ENCODE results near the gene LKAAEAR1.

LKAAEAR1 gene

GRCh38 chr20:64106981-64107735 is 23.0 kb upstream of the LKAAEAR1 start, which contains the start of gene NPBWR2:
Gene NPBWR2, minus strand, starts transcription at chr20:64107565. Its CDS starts 734 bp downstream, at chr20:64106831.
- Histone ChIP-seq H2AFZ (ENCODE audit: low read depth, low read length) (no peak within 1 kb of the TSS), H3K9me3 (ENCODE audit: low read length) (no peaks in the 10 kb centered on the region), H3K27me3 (ENCODE audit: insufficient read depth, low read length) (peaks cover 42% of the 10 kb centered on the region), H3K4me3 (ENCODE audit: low read length) (no peak within 1 kb of the TSS), H3K4me1 (ENCODE audit: insufficient read depth, low read length) (no peaks in the 10 kb centered on the region), H3K36me3 (ENCODE audit: insufficient read depth, low read length) (no peaks in the 10 kb centered on the region)

- Histone ChIP-seq H3K36me3 (ENCODE audit: insufficient read depth, low read length) (no peaks in the 10 kb centered on the region), H3K9me3 (ENCODE audit: low read length) (no peaks in the 10 kb centered on the region), H3K4me1 (ENCODE audit: insufficient read depth, low read length) (no peaks in the 10 kb centered on the region), H2AFZ (ENCODE audit: low read depth, low read length) (no peak overlapping the region), H3K27me3 (ENCODE audit: insufficient read depth, low read length) (peaks cover 45% of the 10 kb centered on the region), H3K4me3 (ENCODE audit: low read length) (no peak overlapping the region)
Measured at GRCh38 chr20:64106435-64106961, 22.3 kb upstream of the LKAAEAR1 start.

- no peaks in the 10 kb centered on the region for H3K9me3 ChIP-seq (ENCODE audit: low read length)
- H3K4me3 ChIP-seq (ENCODE audit: low read length) = no peak overlapping the region
- no peak overlapping the region for H2AFZ ChIP-seq (ENCODE audit: low read depth, low read length)
- no peaks in the 10 kb centered on the region for H3K4me1 ChIP-seq (ENCODE audit: insufficient read depth, low read length)
- H3K27me3 ChIP-seq (ENCODE audit: insufficient read depth, low read length) = peaks cover 51% of the 10 kb centered on the region
- no peaks in the 10 kb centered on the region for H3K36me3 ChIP-seq (ENCODE audit: insufficient read depth, low read length)
Measured at GRCh38 chr20:64105846-64106434, 21.7 kb upstream of the LKAAEAR1 start.

- no peaks in the 10 kb centered on the region for H3K4me1 ChIP-seq (ENCODE audit: insufficient read depth, low read length)
- no peak overlapping the region for H2AFZ ChIP-seq (ENCODE audit: low read depth, low read length)
- H3K36me3 ChIP-seq (ENCODE audit: insufficient read depth, low read length) = no peaks in the 10 kb centered on the region
- peaks cover 56% of the 10 kb centered on the region for H3K27me3 ChIP-seq (ENCODE audit: insufficient read depth, low read length)
- H3K4me3 ChIP-seq (ENCODE audit: low read length) = no peak overlapping the region
- no peaks in the 10 kb centered on the region for H3K9me3 ChIP-seq (ENCODE audit: low read length)
Measured at GRCh38 chr20:64104667-64105451, 20.7 kb upstream of the LKAAEAR1 start.

- H3K4me1 ChIP-seq (ENCODE audit: insufficient read depth, low read length) = no peaks in the 10 kb centered on the region
- H3K9me3 ChIP-seq (ENCODE audit: low read length) = no peaks in the 10 kb centered on the region
- peaks cover 57% of the 10 kb centered on the region for H3K27me3 ChIP-seq (ENCODE audit: insufficient read depth, low read length)
- H3K36me3 ChIP-seq (ENCODE audit: insufficient read depth, low read length) = no peaks in the 10 kb centered on the region
- H2AFZ ChIP-seq (ENCODE audit: low read depth, low read length) = no peak overlapping the region
- no peak overlapping the region for H3K4me3 ChIP-seq (ENCODE audit: low read length)
Measured at GRCh38 chr20:64103871-64104666, 19.9 kb upstream of the LKAAEAR1 start.

GRCh38 chr20:64102647-64103354 is 18.6 kb upstream of the LKAAEAR1 start:
- no peak overlapping the region for H3K4me3 ChIP-seq (ENCODE audit: low read length)
- H3K36me3 ChIP-seq (ENCODE audit: insufficient read depth, low read length) = no peaks in the 10 kb centered on the region
- no peaks in the 10 kb centered on the region for H3K9me3 ChIP-seq (ENCODE audit: low read length)
- peaks cover 48% of the 10 kb centered on the region for H3K27me3 ChIP-seq (ENCODE audit: insufficient read depth, low read length)
- H3K4me1 ChIP-seq (ENCODE audit: insufficient read depth, low read length) = no peaks in the 10 kb centered on the region
- no peak overlapping the region for H2AFZ ChIP-seq (ENCODE audit: low read depth, low read length)

GRCh38 chr20:64101731-64102621 is 17.8 kb upstream of the LKAAEAR1 start:
- Histone ChIP-seq H3K9me3 (ENCODE audit: low read length) (no peaks in the 10 kb centered on the region), H3K4me1 (ENCODE audit: insufficient read depth, low read length) (no peaks in the 10 kb centered on the region), H3K36me3 (ENCODE audit: insufficient read depth, low read length) (no peaks in the 10 kb centered on the region), H3K27me3 (ENCODE audit: insufficient read depth, low read length) (peaks cover 41% of the 10 kb centered on the region), H2AFZ (ENCODE audit: low read depth, low read length) (no peak overlapping the region), H3K4me3 (ENCODE audit: low read length) (no peak overlapping the region)

- Histone ChIP-seq H3K27me3 (ENCODE audit: insufficient read depth, low read length) (peaks cover 40% of the 10 kb centered on the region), H3K4me3 (ENCODE audit: low read length) (no peak overlapping the region), H3K4me1 (ENCODE audit: insufficient read depth, low read length) (no peaks in the 10 kb centered on the region), H3K36me3 (ENCODE audit: insufficient read depth, low read length) (no peaks in the 10 kb centered on the region), H3K9me3 (ENCODE audit: low read length) (no peaks in the 10 kb centered on the region), H2AFZ (ENCODE audit: low read depth, low read length) (no peak overlapping the region)
Measured at GRCh38 chr20:64100946-64101688, 16.9 kb upstream of the LKAAEAR1 start.

- peaks cover 40% of the 10 kb centered on the region for H3K27me3 ChIP-seq (ENCODE audit: insufficient read depth, low read length)
- no peak overlapping the region for H2AFZ ChIP-seq (ENCODE audit: low read depth, low read length)
- no peaks in the 10 kb centered on the region for H3K9me3 ChIP-seq (ENCODE audit: low read length)
- no peaks in the 10 kb centered on the region for H3K36me3 ChIP-seq (ENCODE audit: insufficient read depth, low read length)
- no peaks in the 10 kb centered on the region for H3K4me1 ChIP-seq (ENCODE audit: insufficient read depth, low read length)
- no peak overlapping the region for H3K4me3 ChIP-seq (ENCODE audit: low read length)
Measured at GRCh38 chr20:64100566-64100888, 16.3 kb upstream of the LKAAEAR1 start.

- Histone ChIP-seq H3K27me3 (ENCODE audit: insufficient read depth, low read length) (peaks cover 40% of the 10 kb centered on the region), H3K4me3 (ENCODE audit: low read length) (no peak overlapping the region), H3K9me3 (ENCODE audit: low read length) (no peaks in the 10 kb centered on the region), H2AFZ (ENCODE audit: low read depth, low read length) (no peak overlapping the region), H3K4me1 (ENCODE audit: insufficient read depth, low read length) (no peaks in the 10 kb centered on the region), H3K36me3 (ENCODE audit: insufficient read depth, low read length) (no peaks in the 10 kb centered on the region)
Measured at GRCh38 chr20:64099880-64100565, 15.8 kb upstream of the LKAAEAR1 start.

All from neuron (in vitro differentiated cells).